ENCODE data around the gene CDH2. TPM values are rescaled to one million over a fixed set of nuclear protein-coding genes. Genes with fewer than 3 reads are reported as not detected.

The CDH2 gene
- total and polyA plus RNA-seq, 7 donors, result 0.04 to 4.8 (median 0.52) TPM

- 88 to 92% (median 91%) methylated on average over 4 of the region's 4 CpGs for WGBS, 3 donors
- H3K27me3 ChIP-seq (ENCODE audit: insufficient read depth in 3 of 3, low read length in 2 of 3), result no peaks in the 10 kb centered on the region
- no peaks in the 10 kb centered on the region for H3K9me3 ChIP-seq
- no peak overlapping the region for H3K27ac ChIP-seq
- no peaks in the 10 kb centered on the region for H3K4me1 ChIP-seq
- ATAC-seq (no peak), DNase-seq (no peak)
- TF ChIP-seq, protein P1, sequence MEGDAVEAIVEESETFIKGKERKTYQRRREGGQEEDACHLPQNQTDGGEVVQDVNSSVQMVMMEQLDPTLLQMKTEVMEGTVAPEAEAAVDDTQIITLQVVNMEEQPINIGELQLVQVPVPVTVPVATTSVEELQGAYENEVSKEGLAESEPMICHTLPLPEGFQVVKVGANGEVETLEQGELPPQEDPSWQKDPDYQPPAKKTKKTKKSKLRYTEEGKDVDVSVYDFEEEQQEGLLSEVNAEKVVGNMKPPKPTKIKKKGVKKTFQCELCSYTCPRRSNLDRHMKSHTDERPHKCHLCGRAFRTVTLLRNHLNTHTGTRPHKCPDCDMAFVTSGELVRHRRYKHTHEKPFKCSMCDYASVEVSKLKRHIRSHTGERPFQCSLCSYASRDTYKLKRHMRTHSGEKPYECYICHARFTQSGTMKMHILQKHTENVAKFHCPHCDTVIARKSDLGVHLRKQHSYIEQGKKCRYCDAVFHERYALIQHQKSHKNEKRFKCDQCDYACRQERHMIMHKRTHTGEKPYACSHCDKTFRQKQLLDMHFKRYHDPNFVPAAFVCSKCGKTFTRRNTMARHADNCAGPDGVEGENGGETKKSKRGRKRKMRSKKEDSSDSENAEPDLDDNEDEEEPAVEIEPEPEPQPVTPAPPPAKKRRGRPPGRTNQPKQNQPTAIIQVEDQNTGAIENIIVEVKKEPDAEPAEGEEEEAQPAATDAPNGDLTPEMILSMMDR (IDR thresholded peaks at IDR 0.05), result no peak
- no peaks in the 10 kb centered on the region for H3K36me3 ChIP-seq (ENCODE audit: insufficient read depth in 1 of 2, low read depth in 1 of 2)
- no peak overlapping the region for H3K4me3 ChIP-seq
- intact Hi-C loops (cut with DNase I), result no loop called here
Measured at GRCh38 chr18:27966881-27967280, 210.0 kb downstream of the CDH2 start.

GRCh38 chr18:27964811-27965210 lies 212.1 kb downstream of the CDH2 start:
- TF ChIP-seq, protein P1 (IDR thresholded peaks at IDR 0.05), result no peak
- no peak for ATAC-seq
- no peaks in the 10 kb centered on the region for H3K27me3 ChIP-seq (ENCODE audit: insufficient read depth in 3 of 3, low read length in 2 of 3)
- H3K9me3 ChIP-seq, result no peaks in the 10 kb centered on the region
- 14 to 22% (median 21%) methylated on average over 1 of the region's 1 CpG for WGBS, 3 donors
- H3K36me3 ChIP-seq (ENCODE audit: insufficient read depth in 1 of 2, low read depth in 1 of 2), result no peaks in the 10 kb centered on the region
- intact Hi-C loops (cut with DNase I), result no loop called here
- no peak overlapping the region for H3K4me3 ChIP-seq
- H3K4me1 ChIP-seq, result no peaks in the 10 kb centered on the region
- H3K27ac ChIP-seq, result no peak overlapping the region
- no peak for DNase-seq

DNA sequence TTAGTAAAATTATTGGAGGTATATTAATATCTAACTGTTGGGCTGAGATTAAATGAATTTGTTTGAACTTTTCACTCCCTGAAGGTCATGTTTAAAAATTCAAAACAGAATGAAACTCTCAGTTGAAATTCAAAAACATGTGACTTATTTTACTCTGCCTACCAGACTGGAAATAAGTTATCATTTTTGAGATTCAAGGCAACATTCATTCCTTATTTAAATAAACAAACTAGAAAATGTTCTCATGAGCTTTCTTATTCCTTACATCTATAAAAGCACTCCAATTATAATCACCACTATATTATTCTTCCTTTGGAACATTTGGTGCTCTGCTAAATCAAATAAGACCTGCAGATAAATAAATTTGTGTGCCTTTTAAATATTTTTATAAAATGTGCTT lies 217.8 kb downstream of the CDH2 start:
- intact Hi-C loops (cut with DNase I), result no loop called here
- peaks cover 0 to 2% (median 0%) of the 10 kb centered on the region in 3 donors for H3K27me3 ChIP-seq (ENCODE audit: insufficient read depth in 3 of 3, low read length in 2 of 3)

DNA sequence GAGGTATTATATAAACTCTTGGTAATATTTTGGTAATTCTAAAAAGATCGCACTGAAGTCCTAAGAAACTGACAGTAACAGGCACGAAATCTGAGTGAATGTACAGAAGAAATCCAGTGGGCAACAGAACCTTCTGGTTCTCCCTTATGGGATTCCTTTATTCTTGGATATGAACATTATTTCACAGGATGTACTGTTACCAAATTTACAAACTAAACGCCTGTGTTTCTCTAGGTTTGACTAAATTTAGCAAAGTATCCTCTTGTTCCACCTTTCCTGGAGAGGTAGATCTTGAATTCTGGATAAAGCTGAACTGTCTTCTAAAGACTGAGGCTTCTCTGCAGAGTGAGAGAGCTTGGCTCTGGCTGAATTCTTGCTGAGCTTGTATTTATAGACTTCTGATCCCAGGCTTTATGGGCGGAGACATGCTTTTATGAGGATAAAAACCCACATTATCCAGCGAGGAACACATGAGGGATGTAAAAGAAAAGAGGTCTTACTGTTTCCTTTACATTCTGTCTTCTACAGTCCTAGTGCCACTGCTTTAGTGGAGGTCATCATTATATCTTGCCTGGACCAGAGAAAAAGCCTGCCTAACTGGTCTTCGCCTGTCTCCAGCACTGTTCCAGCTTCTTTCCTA lies 220.8 kb downstream of the CDH2 start:
- Histone ChIP-seq H3K9me3 (no peaks in the 10 kb centered on the region), H3K36me3 (ENCODE audit: insufficient read depth in 1 of 2, low read depth in 1 of 2) (no peaks in the 10 kb centered on the region), H3K27me3 (ENCODE audit: insufficient read depth in 3 of 3, low read length in 2 of 3) (peaks cover 0 to 2% (median 0%) of the 10 kb centered on the region in 3 donors), H3K27ac (no peak overlapping the region), H3K4me1 (no peaks in the 10 kb centered on the region), H3K4me3 (no peak overlapping the region)
- 57 to 64% (median 63%) methylated on average over 6 of the region's 6 CpGs for WGBS, 3 donors
- TF ChIP-seq, protein P1 (IDR thresholded peaks at IDR 0.05), result no peak
- intact Hi-C loops (cut with DNase I), result no loop called here
- DNase-seq (no peak), ATAC-seq (no peak)

More for the DNA sequence above, 217.8 kb downstream of the CDH2 start:
- TF ChIP-seq, protein P1 (IDR thresholded peaks at IDR 0.05), result no peak
- DNase-seq (no peak), ATAC-seq (no peak)
- no peak overlapping the region for H3K4me3 ChIP-seq
- H3K36me3 ChIP-seq (ENCODE audit: insufficient read depth in 1 of 2, low read depth in 1 of 2), result no peaks in the 10 kb centered on the region
- no peak overlapping the region for H3K27ac ChIP-seq
- no peaks in the 10 kb centered on the region for H3K4me1 ChIP-seq
- no peaks in the 10 kb centered on the region for H3K9me3 ChIP-seq

GRCh38 chr18:27954226-27954625 lies 222.7 kb downstream of the CDH2 start:
- Histone ChIP-seq H3K4me3 (no peak overlapping the region), H3K36me3 (ENCODE audit: insufficient read depth in 1 of 2, low read depth in 1 of 2) (no peaks in the 10 kb centered on the region), H3K27ac (no peak overlapping the region), H3K9me3 (no peaks in the 10 kb centered on the region), H3K27me3 (ENCODE audit: insufficient read depth in 3 of 3, low read length in 2 of 3) (peaks cover 0 to 2% (median 0%) of the 10 kb centered on the region in 3 donors), H3K4me1 (no peaks in the 10 kb centered on the region)
- intact Hi-C loops (cut with DNase I), result no loop called here
- WGBS, 3 donors, result 49 to 50% (median 50%) methylated on average over 3 of the region's 3 CpGs
- TF ChIP-seq, protein P1 (IDR thresholded peaks at IDR 0.05), result no peak
- DNase-seq (no peak), ATAC-seq (no peak)
